PC-3 (cell line): ENCODE results near the gene CAMTA1.

Experiments
- EZH2 ChIP-seq: fragments of 300-600 bp; sonication (generic); IDR thresholded peaks from one replicate; pipeline ENCODE4 v1.6.1; 2017; ENCODE audit warnings: antibody characterized with exemption, mild to moderate bottlenecking, low read length; ENCODE audit not compliant: unreplicated experiment
- EZH2phosphoT487 ChIP-seq: fragments of 300-600 bp; sonication (generic); IDR thresholded peaks from 2 replicates; pipeline ENCODE4 v1.6.1; 2018; ENCODE audit warnings: mild to moderate bottlenecking, antibody characterized with exemption, low read length, borderline replicate concordance
- TF ChIP-seq, protein P1 (sequence below): fragments of 300-600 bp; sonication (generic); conservative IDR thresholded peaks from 2 replicates; pipeline ENCODE4 v1.5.1; 2017; ENCODE audit warnings: antibody characterized with exemption, low read depth, mild to moderate bottlenecking, low read length

DNA sequence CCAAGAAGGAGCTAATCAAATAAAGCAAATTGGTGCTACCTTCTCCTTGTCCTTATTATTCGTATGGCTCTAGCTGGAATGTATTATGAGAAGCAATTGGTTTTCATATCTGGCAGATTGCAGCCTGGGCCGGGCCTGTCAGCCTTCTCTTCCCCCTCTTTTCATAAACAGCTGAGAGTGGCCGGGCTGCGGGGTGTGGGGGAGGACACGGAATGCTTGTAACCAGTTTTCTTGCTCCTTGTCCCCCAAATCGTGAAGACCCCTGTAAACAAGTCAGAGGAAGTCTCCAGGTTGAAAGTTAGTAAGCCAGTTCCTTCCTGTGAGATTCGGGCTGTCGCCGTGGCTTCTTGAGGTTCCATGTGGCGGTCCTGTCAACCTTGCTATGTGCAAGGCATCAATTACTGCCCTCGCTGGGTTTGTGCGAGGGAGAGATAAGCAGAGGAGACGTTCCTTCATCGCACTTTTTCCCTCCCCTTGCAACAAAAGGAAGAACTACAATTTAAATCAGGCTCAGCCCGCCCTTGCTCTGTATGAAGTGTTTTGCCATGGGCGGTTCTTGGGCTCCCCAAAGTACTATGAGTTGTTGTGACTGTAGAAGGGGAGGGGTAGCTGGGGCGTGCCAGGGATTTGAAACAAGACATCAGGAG, 450.7 kb downstream of the CAMTA1 start:
- TF ChIP-seq, protein P1, sequence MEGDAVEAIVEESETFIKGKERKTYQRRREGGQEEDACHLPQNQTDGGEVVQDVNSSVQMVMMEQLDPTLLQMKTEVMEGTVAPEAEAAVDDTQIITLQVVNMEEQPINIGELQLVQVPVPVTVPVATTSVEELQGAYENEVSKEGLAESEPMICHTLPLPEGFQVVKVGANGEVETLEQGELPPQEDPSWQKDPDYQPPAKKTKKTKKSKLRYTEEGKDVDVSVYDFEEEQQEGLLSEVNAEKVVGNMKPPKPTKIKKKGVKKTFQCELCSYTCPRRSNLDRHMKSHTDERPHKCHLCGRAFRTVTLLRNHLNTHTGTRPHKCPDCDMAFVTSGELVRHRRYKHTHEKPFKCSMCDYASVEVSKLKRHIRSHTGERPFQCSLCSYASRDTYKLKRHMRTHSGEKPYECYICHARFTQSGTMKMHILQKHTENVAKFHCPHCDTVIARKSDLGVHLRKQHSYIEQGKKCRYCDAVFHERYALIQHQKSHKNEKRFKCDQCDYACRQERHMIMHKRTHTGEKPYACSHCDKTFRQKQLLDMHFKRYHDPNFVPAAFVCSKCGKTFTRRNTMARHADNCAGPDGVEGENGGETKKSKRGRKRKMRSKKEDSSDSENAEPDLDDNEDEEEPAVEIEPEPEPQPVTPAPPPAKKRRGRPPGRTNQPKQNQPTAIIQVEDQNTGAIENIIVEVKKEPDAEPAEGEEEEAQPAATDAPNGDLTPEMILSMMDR, result no peak
- no peak for TF ChIP-seq EZH2
- no peak for TF ChIP-seq EZH2phosphoT487
